IPS-20b (cell line): ENCODE results near the gene TMCC1.
"Not testable (repeated sequence)": the region's sequence is repeated elsewhere in the genome, so short reads cannot be mapped to it uniquely, and the experiment has no call there.

Experiments used
- H3K27ac ChIP-seq: one replicate; pipeline ENCODE4 v1.5.1; 2013; ENCODE audit warnings: low read length
- H3K27me3 ChIP-seq: 2 replicates; pipeline ENCODE4 v1.6.1; 2013; ENCODE audit warnings: mild to moderate bottlenecking, low read length, inconsistent platforms; ENCODE audit not compliant: insufficient read depth
- H3K36me3 ChIP-seq: 2 replicates; pipeline ENCODE4 v1.6.1; 2013; ENCODE audit warnings: low read depth, mild to moderate bottlenecking, inconsistent platforms, low read length, moderate library complexity; ENCODE audit not compliant: insufficient read depth
- H3K4me1 ChIP-seq: 2 replicates; pipeline ENCODE4 v1.6.1; 2013; ENCODE audit warnings: mild to moderate bottlenecking, control low read depth, inconsistent platforms, low read length, moderate library complexity; ENCODE audit not compliant: insufficient read depth
- H3K4me3 ChIP-seq: 2 replicates; pipeline ENCODE4 v1.5.1; 2013; ENCODE audit warnings: mild to moderate bottlenecking, low read length, inconsistent platforms
- H3K9ac ChIP-seq: 2 replicates; pipeline ENCODE4 v1.6.1; 2013; ENCODE audit warnings: low read depth, mild to moderate bottlenecking, inconsistent platforms, low read length, moderate library complexity
- H3K9me3 ChIP-seq: 2 replicates; pipeline ENCODE4 v1.6.1; 2013; ENCODE audit warnings: mild to moderate bottlenecking, low read depth, low read length, inconsistent platforms; ENCODE audit not compliant: insufficient read depth

TMCC1 gene

GRCh38 chr3:129616713-129617112 is 276.8 kb downstream of the TMCC1 start:
- Histone ChIP-seq H3K4me1 (peaks cover 5% of the 10 kb centered on the region; the same call in 1 of the 2 replicates), H3K4me3 (no peak overlapping the region), H3K9me3 (no peaks in the 10 kb centered on the region), H3K36me3 (no peaks in the 10 kb centered on the region), H3K9ac (no peak overlapping the region), H3K27me3 (no peaks in the 10 kb centered on the region), H3K27ac (no peak overlapping the region)

- Histone ChIP-seq H3K27ac (no peak overlapping the region), H3K9ac (no peak overlapping the region), H3K4me3 (no peak overlapping the region), H3K9me3 (no peaks in the 10 kb centered on the region), H3K36me3 (no peaks in the 10 kb centered on the region), H3K4me1 (peaks cover 5% of the 10 kb centered on the region; the same call in 1 of the 2 replicates), H3K27me3 (no peaks in the 10 kb centered on the region)
Measured at GRCh38 chr3:129616291-129616690, 277.2 kb downstream of the TMCC1 start.

GRCh38 chr3:129615751-129616281 is 277.7 kb downstream of the TMCC1 start:
- Histone ChIP-seq H3K4me3 (no peak overlapping the region), H3K27ac (no peak overlapping the region), H3K9ac (no peak overlapping the region), H3K9me3 (no peaks in the 10 kb centered on the region), H3K36me3 (no peaks in the 10 kb centered on the region), H3K4me1 (peaks cover 5% of the 10 kb centered on the region; the same call in 1 of the 2 replicates), H3K27me3 (no peaks in the 10 kb centered on the region)

GRCh38 chr3:129614927-129615363 is 278.6 kb downstream of the TMCC1 start:
- Histone ChIP-seq H3K9ac (no peak overlapping the region), H3K27me3 (no peaks in the 10 kb centered on the region), H3K4me3 (no peak overlapping the region), H3K36me3 (no peaks in the 10 kb centered on the region), H3K27ac (no peak overlapping the region), H3K4me1 (peaks cover 5% of the 10 kb centered on the region; the same call in 1 of the 2 replicates), H3K9me3 (no peaks in the 10 kb centered on the region)

GRCh38 chr3:129614435-129614834 is 279.1 kb downstream of the TMCC1 start:
- Histone ChIP-seq H3K9ac (no peak overlapping the region), H3K36me3 (no peaks in the 10 kb centered on the region), H3K9me3 (no peaks in the 10 kb centered on the region), H3K27me3 (no peaks in the 10 kb centered on the region), H3K4me1 (peaks cover 5% of the 10 kb centered on the region; the same call in 1 of the 2 replicates), H3K27ac (no peak overlapping the region), H3K4me3 (no peak overlapping the region)

GRCh38 chr3:129613367-129613740 is 280.2 kb downstream of the TMCC1 start:
- Histone ChIP-seq H3K4me3 (no peak overlapping the region), H3K36me3 (no peaks in the 10 kb centered on the region), H3K9ac (no peak overlapping the region), H3K9me3 (no peaks in the 10 kb centered on the region), H3K27ac (no peak overlapping the region), H3K4me1 (peaks cover 11% of the 10 kb centered on the region), H3K27me3 (peaks cover 7% of the 10 kb centered on the region; the same call in 1 of the 2 replicates)

- H3K36me3 ChIP-seq: no peaks in the 10 kb centered on the region
- peaks cover 13% of the 10 kb centered on the region for H3K4me1 ChIP-seq
- peaks cover 13% of the 10 kb centered on the region for H3K27me3 ChIP-seq
- no peak overlapping the region for H3K27ac ChIP-seq
- no peaks in the 10 kb centered on the region for H3K9me3 ChIP-seq
- no peak overlapping the region for H3K9ac ChIP-seq
- no peak overlapping the region for H3K4me3 ChIP-seq
Measured at GRCh38 chr3:129612534-129613366, 280.8 kb downstream of the TMCC1 start.

GRCh38 chr3:129611812-129612533 is 281.5 kb downstream of the TMCC1 start:
- Histone ChIP-seq H3K4me3 (no peak overlapping the region), H3K9ac (peak overlapping the region; percentile 29; the same call in 1 of the 2 replicates), H3K27me3 (peaks cover 21% of the 10 kb centered on the region), H3K9me3 (no peaks in the 10 kb centered on the region), H3K27ac (no peak overlapping the region), H3K4me1 (peaks cover 16% of the 10 kb centered on the region), H3K36me3 (no peaks in the 10 kb centered on the region)

GRCh38 chr3:129611446-129611800 is 282.1 kb downstream of the TMCC1 start:
- H3K9me3 ChIP-seq: no peaks in the 10 kb centered on the region

GRCh38 chr3:129610794-129611445 is 282.6 kb downstream of the TMCC1 start:
- H3K27ac ChIP-seq, H3K4me3 ChIP-seq, H3K9ac ChIP-seq, H3K36me3 ChIP-seq, H3K9me3 ChIP-seq: not testable (repeated sequence)
- peaks cover 16% of the 10 kb centered on the region for H3K4me1 ChIP-seq
- peaks cover 27% of the 10 kb centered on the region for H3K27me3 ChIP-seq

More at GRCh38 chr3:129611446-129611800, 282.1 kb downstream of the TMCC1 start:
- Histone ChIP-seq H3K4me3 (no peak overlapping the region), H3K27ac (no peak overlapping the region), H3K36me3 (no peaks in the 10 kb centered on the region), H3K27me3 (peaks cover 23% of the 10 kb centered on the region), H3K4me1 (peaks cover 16% of the 10 kb centered on the region), H3K9ac (no peak overlapping the region)

GRCh38 chr3:129610276-129610675 is 283.2 kb downstream of the TMCC1 start:
- Histone ChIP-seq H3K27ac (no peak overlapping the region), H3K9me3 (no peaks in the 10 kb centered on the region), H3K4me3 (no peak overlapping the region), H3K9ac (no peak overlapping the region), H3K4me1 (peaks cover 16% of the 10 kb centered on the region), H3K27me3 (peaks cover 34% of the 10 kb centered on the region), H3K36me3 (no peaks in the 10 kb centered on the region)
